ENCODE measurements around the gene LGALS8.

The LGALS8 gene

DNA sequence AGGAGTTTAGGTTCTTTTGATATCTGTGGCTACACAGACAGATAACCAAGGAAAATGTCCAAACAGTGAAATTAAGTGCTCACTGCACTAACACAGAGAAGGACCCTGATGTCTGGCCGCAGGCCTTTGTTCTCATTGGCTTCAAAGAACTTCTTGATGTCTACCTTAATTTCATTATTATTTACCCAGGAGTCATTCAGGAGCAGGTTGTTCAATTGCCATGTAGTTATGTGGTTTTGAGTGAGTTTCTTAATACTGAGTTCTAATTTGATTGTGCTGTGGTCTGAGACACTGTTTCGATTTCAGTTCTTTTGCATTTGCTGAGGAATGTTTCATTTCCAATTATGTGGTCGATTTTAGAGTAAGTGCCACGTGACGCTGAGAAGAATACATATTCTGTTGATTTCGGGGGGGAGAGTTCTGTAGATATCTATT, 15.2 kb upstream of the LGALS8 start:
- no peak for DNase-seq (ENCODE audit: low read depth in 4 of 4, low spot score in 1 of 4)

DNA sequence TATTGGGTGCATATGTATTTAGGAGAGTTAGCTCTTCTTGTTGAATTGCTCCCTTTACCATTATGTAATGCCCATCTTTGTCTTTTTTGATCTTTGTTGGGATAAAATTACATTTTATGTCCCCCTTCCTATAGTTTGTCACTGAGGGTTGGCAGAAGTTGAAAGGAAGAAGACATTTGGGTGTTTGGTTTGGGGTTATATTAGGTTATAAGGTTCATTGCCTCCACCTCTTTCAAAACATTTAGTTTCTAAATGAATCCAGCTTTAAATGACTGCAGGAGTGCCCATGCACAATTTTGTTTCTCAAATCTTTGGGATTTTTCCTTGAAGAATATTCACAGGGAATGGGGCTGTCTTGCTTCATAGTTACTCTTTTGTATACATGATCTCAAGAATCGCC, 14.6 kb upstream of the LGALS8 start:
- DNase-seq (ENCODE audit: low read depth in 4 of 4, low spot score in 1 of 4) = no peak

DNA sequence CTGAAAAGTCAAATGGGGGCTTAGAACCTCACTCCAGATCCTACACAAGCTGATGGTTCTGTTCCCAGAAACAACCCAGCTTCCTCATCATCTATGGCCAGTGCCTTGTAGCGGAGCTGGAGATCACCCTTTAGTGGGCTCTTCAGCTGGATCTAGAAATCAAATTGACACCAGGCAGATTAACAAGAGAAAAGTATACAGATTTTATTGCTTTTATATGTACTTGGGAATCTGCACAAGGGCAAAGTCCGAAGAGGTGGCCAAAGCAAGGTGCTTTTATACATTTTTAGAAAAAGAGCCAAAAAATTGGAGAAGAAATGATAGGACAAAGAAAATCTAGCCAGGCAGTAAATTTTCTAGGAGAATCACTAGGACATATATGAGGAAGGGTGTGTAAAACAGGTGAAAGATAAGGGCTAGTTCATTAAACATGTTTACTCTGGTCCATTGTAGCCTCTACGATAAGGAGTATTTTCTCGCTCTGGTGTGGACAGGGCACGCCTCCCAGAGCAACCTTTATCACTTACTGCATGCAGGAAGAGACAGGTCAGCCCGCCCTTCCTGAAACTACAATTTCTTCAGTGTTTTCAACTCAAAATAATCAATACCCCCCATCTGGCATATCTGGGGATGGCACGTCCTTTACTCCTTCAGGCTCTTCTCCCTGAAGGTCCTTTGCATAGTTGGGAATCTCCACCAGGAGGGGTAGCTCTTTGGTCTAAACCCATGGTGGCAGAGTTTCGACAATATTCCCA, 14.0 kb upstream of the LGALS8 start:
- DNase-seq (ENCODE audit: low read depth in 4 of 4, low spot score in 1 of 4) = no peak

DNA sequence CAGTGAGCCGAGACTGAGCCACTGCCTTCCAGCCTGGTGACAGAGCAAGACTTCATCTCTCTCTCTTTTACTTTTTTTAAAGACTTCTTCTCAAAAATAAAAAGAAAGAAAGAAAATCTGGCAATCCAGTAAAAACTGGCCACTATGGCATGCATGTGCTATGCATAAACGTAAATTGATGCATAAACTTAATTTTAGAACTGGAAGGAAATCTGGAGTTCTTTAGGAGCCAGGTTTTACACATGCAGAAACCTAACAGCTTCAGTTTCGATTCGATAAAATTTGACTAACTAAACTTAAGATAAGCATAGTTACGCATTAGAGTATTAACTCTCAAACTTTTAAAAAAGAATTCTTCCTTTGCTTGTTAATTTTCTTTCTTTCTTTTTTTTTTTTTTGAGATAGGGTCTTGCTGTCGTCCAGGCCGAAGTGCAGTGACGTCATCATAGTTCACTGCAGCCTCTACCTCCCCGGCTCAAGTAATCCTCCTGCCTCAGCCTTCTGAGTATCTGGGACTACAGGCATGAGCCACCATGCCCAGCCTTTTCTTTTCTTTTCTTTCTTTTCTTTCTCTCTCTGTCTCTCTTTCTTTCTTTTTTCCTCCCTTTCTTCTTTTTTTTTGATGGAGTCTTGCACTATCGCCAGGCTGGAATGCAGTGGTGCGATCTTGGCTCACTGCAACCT, 11.9 kb upstream of the LGALS8 start:
- no peak for DNase-seq (ENCODE audit: low read depth in 4 of 4, low spot score in 1 of 4)

DNA sequence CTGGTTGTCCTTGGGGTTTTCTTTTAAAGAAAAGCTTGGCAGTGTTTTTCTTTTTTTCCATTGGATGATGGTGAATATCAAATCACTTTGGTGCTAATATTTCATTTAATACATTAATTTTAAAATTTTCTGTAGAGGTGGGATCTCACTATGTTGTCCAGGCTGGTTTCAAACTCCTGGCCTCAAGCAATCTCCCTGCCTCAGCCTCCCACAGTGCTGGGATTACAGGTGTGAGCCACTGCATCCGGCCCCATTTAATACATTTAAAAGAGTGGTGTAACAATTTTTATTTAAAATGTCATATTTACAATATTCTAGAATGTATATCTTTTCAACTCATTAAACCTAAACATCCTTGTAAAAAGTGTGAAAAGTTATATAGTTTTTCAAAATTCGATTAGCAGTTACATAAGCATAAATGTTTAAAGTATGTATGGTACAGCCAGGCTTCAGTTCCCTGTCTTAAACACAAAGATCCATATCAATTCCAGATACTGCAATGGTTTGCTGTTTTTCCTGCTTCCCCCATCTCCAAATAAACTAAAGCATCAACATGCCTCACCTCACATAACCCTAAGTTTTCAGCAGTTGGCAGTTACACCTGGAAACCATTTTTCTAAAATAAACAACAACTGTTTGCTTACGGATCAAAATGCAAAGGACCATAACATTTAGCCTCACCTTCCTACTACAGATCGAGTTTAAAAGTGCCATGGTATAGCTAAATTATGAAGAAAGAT, 8.9 kb upstream of the LGALS8 start:
- DNase-seq (ENCODE audit: low read depth in 4 of 4, low spot score in 1 of 4) = no peak

DNA sequence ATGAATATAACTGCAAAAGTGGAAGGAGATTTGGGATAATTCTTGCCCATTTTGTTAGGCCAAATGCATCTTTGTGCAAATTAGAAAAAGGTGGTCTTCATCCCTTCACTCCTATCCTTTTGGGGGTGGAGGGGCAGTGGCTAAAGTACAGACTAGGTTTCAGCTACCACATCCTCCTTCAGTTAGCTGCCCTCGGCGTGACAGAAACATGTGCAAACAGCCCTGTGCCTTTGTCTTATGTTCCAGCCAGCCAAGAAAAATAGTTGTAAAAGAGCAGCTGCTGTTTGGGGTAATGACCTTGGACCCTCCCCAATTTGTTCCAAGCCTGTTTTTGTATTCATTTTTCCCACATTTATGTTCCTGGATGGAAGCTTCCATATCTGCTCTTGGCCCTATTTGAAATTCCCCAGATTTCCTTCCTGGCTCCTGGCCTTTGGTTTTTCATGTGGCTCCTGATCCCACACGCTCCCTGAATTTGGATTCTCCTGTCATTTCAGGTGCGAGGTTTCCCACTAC, 8.3 kb upstream of the LGALS8 start:
- DNase-seq (ENCODE audit: low read depth in 4 of 4, low spot score in 1 of 4) = no peak

DNA sequence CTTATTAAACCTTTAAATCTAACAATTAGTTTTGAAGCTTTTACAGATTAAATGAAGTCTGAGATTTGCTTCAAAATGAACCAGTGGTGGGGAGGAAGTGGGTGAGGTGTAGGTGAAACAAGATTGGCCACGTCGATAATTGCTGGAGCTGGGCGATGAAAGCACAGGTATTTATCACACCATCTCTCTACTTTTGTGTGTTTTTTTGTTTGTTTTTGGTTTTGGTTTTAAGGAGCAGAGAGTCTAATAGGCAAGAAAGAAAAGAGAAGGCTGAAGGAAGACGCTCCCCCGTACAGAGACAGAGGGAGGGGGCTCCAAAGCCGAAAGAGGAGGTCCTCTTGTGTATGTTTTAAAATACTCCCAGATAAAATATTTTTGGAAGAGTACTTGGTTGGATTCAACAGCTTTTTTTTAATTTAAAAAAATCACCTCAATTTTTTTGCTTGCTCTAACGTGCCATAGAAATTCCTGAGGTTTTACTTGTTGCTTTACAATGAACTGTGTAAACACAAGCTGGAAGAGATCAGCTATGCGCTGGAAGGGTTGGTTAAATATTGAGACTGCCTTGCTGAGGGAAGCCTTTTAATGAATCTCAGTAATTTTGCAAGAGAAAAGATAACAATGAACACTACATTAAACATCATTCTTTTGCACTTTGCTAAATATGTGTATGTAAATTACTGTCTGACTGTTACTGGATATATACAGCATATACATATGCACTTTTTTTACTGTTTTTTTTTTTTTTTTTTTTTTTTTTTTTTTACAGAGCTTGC, 6.7 kb upstream of the LGALS8 start:
- no peak for DNase-seq (ENCODE audit: low read depth in 4 of 4, low spot score in 1 of 4)

DNA sequence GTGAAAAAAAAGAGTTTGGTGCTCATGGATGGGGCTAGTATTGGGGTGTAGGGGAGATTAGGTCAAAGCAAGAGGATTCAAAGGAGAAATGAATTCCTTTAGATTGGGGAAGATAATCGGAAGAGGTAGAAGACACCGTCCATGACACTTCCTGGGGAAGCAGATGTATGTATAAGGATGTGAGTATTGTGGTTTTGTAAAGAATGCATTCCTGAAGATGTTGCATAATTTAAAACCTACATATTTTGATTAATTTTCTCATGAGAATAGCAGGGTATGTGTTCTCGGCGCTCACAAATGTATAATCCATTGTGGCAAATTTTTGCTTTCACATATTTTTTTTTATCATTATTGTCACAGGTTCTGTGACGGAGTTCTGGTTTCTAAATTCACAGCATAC, 5.5 kb upstream of the LGALS8 start:
- DNase-seq (ENCODE audit: low read depth in 4 of 4, low spot score in 1 of 4) = no peak

DNA sequence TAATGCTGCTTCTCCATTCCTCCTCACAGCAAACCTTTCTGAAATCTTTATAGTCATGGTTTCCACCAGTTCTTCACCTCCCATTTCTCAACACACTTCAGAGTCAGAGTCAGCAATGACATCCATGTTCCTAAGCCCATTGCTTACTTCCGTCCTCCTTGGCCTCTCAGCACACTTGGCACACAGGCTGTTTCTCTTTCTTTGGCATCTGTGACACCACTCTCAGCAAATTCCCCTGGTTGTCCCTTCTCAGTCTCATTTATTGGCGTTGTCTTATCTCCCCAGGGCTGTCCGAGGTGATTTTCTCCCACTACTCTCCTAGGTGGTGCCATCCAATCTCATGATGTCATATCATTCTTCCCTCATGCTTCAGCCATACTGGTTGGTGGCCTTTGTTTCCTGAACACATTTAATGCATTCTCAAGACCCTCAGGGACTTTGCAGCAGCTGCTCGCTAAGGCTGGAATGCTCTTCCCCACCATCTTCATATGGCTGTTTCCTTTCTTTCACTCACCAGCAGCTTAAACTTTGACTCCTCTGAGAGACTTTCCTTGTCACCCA, 3.3 kb upstream of the LGALS8 start:
- DNase-seq (ENCODE audit: low read depth in 4 of 4, low spot score in 1 of 4) = no peak

DNA sequence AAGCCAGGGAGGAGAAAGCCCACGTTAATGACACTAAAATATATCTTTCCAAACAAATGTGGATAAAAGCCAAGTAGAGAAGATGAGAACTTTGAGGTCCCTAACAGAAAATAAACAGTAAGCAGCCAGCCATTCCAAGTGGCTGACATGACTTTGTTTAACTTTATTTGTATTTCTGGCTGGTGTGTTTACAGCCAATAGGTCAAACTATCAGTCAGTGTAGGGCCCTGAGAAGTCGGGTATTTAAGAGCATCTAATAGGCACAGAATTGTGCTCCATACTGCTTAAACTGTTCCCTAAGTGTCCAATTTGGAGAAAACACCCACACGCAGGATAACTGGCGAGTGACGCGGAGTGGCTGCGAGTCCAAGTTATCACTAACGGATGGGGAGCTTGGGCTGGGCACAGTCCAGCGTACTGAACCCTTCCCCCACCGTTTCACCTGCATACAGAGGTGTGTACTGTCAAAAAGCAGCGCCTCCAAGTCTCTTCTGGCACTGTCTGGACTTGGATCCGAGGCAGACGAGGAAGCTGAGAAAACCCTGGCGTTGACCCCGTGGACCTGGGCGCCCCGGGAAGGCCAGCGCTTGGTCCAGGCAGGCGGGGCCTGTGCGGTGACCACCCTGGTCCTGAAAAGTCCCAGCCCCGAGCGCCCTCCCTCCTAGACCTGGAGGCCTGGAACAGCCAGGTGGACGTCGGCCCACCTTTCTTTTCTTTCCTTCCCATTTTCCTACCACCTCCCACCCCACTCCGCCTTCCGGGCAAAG, 662 bp upstream of the LGALS8 start:
- DNase-seq (ENCODE audit: low read depth in 4 of 4, low spot score in 1 of 4) = no peak

DNA sequence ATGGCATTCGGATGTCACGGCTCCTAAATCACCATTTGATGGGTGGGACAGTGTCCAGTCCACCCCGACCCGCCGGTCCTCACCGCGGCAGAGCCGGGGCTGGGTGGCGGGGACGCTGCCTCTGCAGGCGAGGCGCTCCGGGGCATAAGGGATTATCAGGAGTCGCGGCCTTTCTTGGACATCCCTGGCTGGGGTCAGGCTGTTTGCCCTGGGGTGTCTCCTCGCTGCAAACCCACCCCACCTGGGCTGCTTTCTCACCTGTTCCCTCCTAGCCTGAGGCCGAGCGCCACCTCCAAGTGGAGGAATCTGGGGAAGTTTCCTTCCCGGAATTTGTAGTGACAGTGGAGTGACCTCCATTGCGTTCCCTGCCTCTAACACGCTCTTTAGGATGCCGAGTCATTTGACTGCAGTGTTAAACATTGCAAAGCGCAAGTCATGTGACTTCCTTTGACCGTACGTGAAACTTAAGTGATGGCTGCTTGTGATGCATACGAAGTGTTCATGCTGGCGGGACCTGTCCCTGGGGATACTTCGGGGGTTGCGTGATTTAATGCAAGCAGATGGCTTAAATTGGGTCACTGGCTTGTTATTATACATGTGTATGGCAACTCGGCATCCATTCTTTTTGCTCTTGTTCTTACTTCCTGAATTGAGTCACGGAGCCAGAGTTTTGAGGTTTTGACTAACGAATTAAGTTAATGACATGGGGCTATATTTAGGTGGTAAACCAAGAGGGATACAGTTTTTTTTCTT, 536 bp downstream of the LGALS8 start:
- DNase-seq (ENCODE audit: low read depth in 4 of 4, low spot score in 1 of 4) = peak; percentile 21 to 39 (median 36)

DNA sequence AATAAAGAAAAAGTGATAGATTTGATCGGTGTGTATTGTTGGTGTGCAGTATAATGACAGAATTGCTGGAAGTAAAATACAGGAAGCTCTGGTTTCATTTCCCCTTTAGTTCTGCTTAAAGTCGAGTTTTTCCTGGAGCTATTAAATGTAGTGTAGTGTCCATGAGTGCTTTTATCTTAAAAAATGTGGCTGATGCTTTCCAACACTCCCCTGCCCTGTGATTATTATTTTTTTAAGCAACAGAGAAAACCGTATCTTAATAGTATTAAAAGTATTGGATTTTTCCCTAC, 1.1 kb downstream of the LGALS8 start:
- DNase-seq (ENCODE audit: low read depth in 4 of 4, low spot score in 1 of 4) = no peak

DNA sequence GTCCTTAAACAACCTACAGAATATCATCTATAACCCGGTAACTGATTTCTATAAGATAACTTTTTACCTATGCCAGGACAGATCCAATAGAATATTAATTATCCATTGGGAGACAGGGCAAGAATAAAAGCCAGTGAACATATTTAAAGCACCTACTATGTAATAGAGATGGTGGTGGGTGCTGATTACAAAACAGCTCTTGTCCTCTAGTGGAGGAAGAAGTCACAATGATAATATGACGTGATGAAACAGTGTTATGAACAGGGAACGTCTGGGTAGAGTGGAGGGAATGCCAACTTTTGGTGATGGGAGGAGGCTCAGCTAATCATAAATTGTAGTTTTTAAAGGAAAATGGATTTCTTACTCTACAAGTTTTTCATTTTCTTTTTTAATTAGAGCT, 2.3 kb downstream of the LGALS8 start:
- no peak for DNase-seq (ENCODE audit: low read depth in 4 of 4, low spot score in 1 of 4)

DNA sequence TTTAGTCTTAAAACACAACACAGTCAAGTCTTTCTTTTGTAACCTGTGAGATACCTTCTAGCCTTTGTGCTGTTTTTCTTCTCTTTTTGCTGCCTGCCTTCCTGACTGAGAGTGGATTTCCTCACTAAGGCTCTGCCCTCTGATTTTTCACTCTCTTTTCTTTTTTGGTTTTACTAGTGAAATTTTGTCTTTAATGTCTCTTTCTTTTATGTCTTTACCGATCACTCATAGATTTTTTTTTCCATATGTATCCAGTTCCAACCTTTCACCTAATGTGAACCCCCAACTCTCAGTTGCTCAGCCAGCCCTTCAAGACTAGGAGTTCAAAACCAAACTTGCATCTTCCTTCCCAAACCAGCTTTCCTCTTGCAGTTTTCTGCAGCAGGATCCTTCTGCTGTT, 6.5 kb downstream of the LGALS8 start:
- no peak for DNase-seq (ENCODE audit: low read depth in 4 of 4, low spot score in 1 of 4)

DNA sequence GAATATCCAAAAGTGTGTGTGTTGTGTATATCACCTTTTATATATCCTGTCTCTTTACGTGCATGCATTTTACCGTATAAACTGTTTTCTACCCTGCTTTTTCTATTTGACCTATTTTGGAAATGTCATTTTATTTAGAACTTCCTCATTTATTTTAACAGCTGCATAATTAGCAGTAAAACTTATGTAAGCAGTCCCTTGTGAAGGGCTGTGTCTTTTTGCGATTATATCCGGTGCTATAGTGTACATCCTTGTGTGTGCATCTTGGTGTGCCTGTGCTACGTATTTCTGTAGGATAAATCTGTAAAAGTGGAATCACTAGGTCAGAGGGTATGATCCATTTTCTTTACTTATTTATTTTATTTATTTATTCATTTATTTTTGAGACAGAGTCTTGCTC, 7.2 kb downstream of the LGALS8 start:
- no peak for DNase-seq (ENCODE audit: low read depth in 4 of 4, low spot score in 1 of 4)

DNA sequence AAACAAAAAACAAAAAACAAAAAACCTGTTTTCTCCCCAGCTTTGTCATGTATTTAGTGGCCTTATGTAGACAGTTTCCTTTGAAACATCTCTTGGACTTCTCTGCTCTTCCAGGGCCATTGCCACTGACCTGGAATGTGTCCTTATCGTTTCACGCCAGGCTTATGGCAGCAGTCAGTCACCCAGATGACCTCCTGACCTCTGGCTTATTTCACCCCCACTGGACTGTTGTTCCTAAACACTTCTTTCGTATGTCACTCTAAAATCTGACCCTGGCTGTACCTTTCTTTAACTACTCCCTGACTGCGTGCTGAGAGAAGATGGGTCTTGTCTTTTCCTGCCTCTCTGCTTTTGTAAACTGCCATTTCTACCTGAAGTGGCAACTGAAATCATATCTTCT, 9.1 kb downstream of the LGALS8 start:
- no peak for DNase-seq (ENCODE audit: low read depth in 4 of 4, low spot score in 1 of 4)

DNA sequence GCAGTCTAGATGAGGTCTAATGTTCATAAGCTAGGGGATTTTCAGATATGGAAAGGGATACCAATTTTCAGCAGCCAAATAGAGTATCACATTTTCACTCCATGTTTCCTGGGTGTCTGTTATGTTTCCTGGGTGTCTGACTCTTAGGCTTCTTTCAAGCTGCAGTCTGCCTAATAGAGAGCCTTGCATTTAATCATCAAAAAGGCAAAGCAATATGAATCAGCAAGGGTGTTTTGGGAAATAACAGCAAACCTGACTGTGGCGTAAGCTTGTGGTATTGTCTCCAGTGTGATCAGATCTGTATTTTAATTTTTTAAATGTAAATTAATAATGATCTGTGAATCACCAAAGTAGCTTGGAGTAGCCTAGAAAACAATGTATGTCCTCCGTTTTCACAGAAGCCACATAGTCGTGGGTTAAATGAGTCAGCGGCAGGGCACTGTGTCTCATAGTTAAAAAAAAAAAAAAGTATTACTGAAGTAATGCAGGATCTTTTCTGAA, 10.4 kb downstream of the LGALS8 start:
- peak in 1 of 4 experiments; percentile 28 for DNase-seq (ENCODE audit: low read depth in 4 of 4, low spot score in 1 of 4)

DNA sequence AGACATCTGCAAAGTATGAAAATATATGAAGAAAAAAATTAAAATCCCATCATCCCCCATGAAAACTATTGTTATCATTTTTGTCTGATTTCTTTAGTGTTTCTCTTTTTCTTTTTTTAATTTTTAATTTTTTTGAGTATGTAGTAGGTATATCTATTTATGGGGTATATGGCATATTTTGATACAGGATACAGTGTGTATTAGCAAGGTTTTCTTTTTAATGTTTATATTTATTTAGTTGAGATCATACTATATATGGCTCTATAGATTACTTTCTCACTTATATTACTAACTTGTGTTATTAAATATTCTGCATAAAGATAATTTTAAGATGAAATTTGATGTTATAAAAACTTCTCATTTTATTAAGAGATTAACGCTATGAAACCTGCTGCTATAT, 11.4 kb downstream of the LGALS8 start:
- no peak for DNase-seq (ENCODE audit: low read depth in 4 of 4, low spot score in 1 of 4)

DNA sequence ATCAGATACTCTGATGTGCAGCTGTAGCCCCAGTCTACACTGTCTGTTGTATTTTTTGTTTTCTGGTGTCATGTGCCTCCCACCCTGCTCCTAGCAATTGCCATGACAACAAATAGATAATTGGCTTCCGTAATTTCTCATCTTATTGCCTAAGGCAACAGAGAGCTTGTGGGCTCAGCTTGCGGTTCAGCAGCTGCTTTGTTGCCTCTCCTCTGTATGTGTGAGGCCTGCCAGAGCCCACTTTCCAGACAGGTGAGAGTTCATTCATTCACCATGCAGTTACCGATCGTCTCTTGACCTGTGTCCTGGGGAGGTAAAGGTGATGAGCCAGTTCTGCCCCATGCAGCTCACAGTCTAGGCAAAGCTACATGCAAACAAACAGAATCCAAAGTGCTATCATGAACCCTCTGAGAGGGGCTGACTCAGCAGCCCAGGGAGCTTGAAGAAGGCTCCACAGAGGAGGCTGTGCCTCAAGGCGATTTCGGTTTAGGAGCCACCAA, 11.9 kb downstream of the LGALS8 start:
- DNase-seq (ENCODE audit: low read depth in 4 of 4, low spot score in 1 of 4) = no peak
